Adrenal gland (tissue), 12 donors: ENCODE results near the gene PDE9A. TPM values are rescaled to one million over a fixed set of nuclear protein-coding genes. Genes with fewer than 3 reads are reported as not detected.

Experiments
- DNase-seq, 7 donors: peaks; one replicate each; pipeline ENCODE4 v3.0.0-alpha.2; 2019 to 2020
- H3K27ac ChIP-seq, 5 donors: fragments of 200-600 bp; sonication (generic) in 4 of 5; 1 replicate in 3 of 5; 2 replicates in 2 of 5; pipeline versions ENCODE4 v1.5.1 to v1.8.0; 2016 to 2020; ENCODE audit warnings: mild to moderate bottlenecking in 1 of 5
- H3K27me3 ChIP-seq: fragments of 200-600 bp; 2 replicates; pipeline ENCODE4 v1.8.0; 2021
- H3K36me3 ChIP-seq, 2 donors: fragments of 200-600 bp; replicated peaks in 1 of 2; 1 replicate in 1 of 2; 2 replicates in 1 of 2; pipeline versions ENCODE4 v1.5.1 to v1.8.0; 2018 to 2022
- H3K4me1 ChIP-seq, 2 donors: fragments of 200-600 bp; replicated peaks in 1 of 2; 1 replicate in 1 of 2; 2 replicates in 1 of 2; pipeline versions ENCODE4 v1.5.1 to v1.8.0; 2018 to 2021
- H3K4me3 ChIP-seq, 4 donors: fragments of 200-600 bp; sonication (generic) in 3 of 4; one replicate each; pipeline ENCODE4 v1.5.1; 2016 to 2018
- H3K9me3 ChIP-seq, 3 donors: fragments of 200-600 bp; sonication (generic) in 1 of 3; replicated peaks in 1 of 3; 1 replicate in 2 of 3; 2 replicates in 1 of 3; pipeline versions ENCODE4 v1.5.1 to v1.8.0; 2016 to 2021
- POLR2A ChIP-seq, 2 donors: fragments of 450-650 bp; IDR thresholded peaks; one replicate each; pipeline ENCODE4 v1.6.1; 2017; ENCODE audit warnings: antibody characterized with exemption in 2 of 2, mild to moderate bottlenecking in 2 of 2, moderate library complexity in 1 of 2
- WGBS, 4 donors: extraction: QIAGEN DNeasy Blood & Tissue Kit in 2 of 4; methylation state at CpG; one replicate each; pipeline versions ENCODE4 v1.1.5 to v1.1.7; 2013 to 2017; 5-methylcytosine and 5-hydroxymethylcytosine counted together
- intact Hi-C, 2 donors: fragments of 100-400 bp; cut with DNase I; formaldehyde crosslinking; loops; one replicate each; pipeline versions ENCODE4 v1.14.1 to v1.15.0; 2022 to 2023
- polyA plus RNA-seq, 3 donors: library from polyadenylated mRNA; stranded (reverse); fragments of 200-250 nt in 2 of 3; fragments of 350-450 nt in 1 of 3; fragmentation: Illumina TruSeq in 1 of 3; extraction: RNeasy Lipid Tissue Mini Kit (QIAGEN cat#74804) in 1 of 3; gene quantifications; one replicate each; pipeline ENCODE4 v1.2.3, GENCODE V29; 2013 to 2014
- total RNA-seq, 9 donors: library from RNA; depleted of rRNA in 4 of 9; stranded (reverse); fragments of >200 nt in 4 of 9; fragments of 120-200 nt in 1 of 9; fragmentation: NEBNext Ultra II Directional in 1 of 9; extraction: Animal tissue kit (Norgen Biotek cat#: 25700) in 1 of 9; gene quantifications; one replicate each; pipeline versions ENCODE4 v1.1.0 to v1.2.4, GENCODE V29; 2013 to 2023
- TF ChIP-seq, protein P1 (sequence below), 6 experiments: fragments of 450-650 bp in 4 of 6; fragments of 200-600 bp in 2 of 6; sonication (generic) in 1 of 6; IDR thresholded peaks; 1 replicate in 5 of 6; 2 replicates in 1 of 6; pipeline versions ENCODE4 v1.5.1 to v1.8.0; 2016 to 2021; ENCODE audit warnings: antibody characterized with exemption in 6 of 6, mild to moderate bottlenecking in 2 of 6, moderate library complexity in 1 of 6
- donor health status: healthy with polysubstance abuse.
- donor health status: Bipolar disorder and iron deficiency.
- donor health status: DM: yes; HTN: yes; CAD: no.
- donor health status: DM: no; HTN: no; CAD: no.
- donor health status: DM: no; HTN: no; CAD: no.
- donor health status: DM: yes; HTN: yes; CAD: no.

Gene PDE9A
- total and polyA plus RNA-seq, 12 donors, result 4.6 to 58.1 (median 19.5) TPM

- Histone ChIP-seq H3K4me3 (no peak overlapping the region), H3K4me1 (peaks cover 0 to 9% of the 10 kb centered on the region in 2 donors), H3K36me3 (no peaks in the 10 kb centered on the region), H3K27me3 (no peaks in the 10 kb centered on the region), H3K9me3 (no peaks in the 10 kb centered on the region), H3K27ac (no peak overlapping the region)
- intact Hi-C loops, result no loop called here
- no peak for DNase-seq
- 92 to 98% (median 96%) methylated on average over 23 to 24 of the region's 24 CpGs for WGBS, 4 donors
- TF ChIP-seq, protein P1, sequence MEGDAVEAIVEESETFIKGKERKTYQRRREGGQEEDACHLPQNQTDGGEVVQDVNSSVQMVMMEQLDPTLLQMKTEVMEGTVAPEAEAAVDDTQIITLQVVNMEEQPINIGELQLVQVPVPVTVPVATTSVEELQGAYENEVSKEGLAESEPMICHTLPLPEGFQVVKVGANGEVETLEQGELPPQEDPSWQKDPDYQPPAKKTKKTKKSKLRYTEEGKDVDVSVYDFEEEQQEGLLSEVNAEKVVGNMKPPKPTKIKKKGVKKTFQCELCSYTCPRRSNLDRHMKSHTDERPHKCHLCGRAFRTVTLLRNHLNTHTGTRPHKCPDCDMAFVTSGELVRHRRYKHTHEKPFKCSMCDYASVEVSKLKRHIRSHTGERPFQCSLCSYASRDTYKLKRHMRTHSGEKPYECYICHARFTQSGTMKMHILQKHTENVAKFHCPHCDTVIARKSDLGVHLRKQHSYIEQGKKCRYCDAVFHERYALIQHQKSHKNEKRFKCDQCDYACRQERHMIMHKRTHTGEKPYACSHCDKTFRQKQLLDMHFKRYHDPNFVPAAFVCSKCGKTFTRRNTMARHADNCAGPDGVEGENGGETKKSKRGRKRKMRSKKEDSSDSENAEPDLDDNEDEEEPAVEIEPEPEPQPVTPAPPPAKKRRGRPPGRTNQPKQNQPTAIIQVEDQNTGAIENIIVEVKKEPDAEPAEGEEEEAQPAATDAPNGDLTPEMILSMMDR (IDR thresholded peaks at IDR 0.05), result no peak
- no peak for TF ChIP-seq POLR2A (IDR thresholded peaks at IDR 0.05)
Measured at GRCh38 chr21:42692688-42693087, 39.3 kb downstream of the PDE9A start.

DNA sequence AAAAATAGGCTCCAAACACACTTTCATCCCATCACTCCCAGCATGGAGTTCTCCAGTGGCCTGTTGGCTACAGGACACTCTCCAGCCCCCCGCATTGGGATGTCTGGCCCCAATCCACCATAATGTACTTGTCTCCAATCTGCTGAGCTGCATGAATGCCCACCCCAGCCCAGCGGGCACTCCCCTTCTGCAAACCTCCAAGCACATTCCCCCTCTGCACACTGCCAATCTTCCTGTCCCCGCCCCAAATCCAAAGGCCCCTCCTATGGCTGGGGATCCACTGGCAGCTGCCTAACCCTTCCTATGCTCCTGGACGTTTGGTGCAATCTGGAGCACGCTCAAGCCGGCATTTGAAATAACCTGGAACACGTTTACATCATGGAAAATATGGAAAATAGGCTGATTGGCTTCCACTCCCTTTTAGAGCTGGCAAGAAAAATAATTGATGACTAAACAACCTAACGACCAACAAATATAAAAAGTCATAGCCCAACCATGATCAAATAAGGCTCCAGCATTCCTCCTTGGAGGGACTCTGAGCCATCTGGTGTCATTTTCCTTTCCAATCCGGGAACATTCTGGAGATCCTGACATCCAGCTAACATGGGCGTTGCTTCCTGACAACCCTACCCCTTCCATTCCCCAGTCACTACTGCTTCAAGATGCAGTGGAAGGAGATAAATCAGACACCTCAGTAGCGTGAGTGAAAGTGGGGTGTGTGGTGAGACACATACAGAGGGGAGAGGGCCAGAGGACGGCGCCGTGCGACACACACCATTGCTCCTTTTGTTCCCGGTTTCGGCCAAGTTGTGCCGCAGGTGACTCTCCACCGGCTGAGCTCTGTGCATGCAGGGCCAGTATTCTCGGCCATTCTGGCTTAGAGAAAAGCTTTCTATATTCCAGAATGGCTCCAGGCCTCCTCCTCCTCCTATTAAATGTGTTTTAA, 41.6 kb downstream of the PDE9A start:
- Histone ChIP-seq H3K4me3 (no peak overlapping the region), H3K27me3 (no peaks in the 10 kb centered on the region), H3K9me3 (no peaks in the 10 kb centered on the region), H3K4me1 (peaks cover 0 to 9% of the 10 kb centered on the region in 2 donors), H3K36me3 (no peaks in the 10 kb centered on the region), H3K27ac (no peak overlapping the region)
- 88 to 89% (median 89%) methylated on average over 20 of the region's 20 CpGs for WGBS, 4 donors
- intact Hi-C loops, result no loop called here
- TF ChIP-seq POLR2A (IDR thresholded peaks at IDR 0.05), result no peak
- TF ChIP-seq, protein P1 (IDR thresholded peaks at IDR 0.05), result no peak
- no peak for DNase-seq

DNA sequence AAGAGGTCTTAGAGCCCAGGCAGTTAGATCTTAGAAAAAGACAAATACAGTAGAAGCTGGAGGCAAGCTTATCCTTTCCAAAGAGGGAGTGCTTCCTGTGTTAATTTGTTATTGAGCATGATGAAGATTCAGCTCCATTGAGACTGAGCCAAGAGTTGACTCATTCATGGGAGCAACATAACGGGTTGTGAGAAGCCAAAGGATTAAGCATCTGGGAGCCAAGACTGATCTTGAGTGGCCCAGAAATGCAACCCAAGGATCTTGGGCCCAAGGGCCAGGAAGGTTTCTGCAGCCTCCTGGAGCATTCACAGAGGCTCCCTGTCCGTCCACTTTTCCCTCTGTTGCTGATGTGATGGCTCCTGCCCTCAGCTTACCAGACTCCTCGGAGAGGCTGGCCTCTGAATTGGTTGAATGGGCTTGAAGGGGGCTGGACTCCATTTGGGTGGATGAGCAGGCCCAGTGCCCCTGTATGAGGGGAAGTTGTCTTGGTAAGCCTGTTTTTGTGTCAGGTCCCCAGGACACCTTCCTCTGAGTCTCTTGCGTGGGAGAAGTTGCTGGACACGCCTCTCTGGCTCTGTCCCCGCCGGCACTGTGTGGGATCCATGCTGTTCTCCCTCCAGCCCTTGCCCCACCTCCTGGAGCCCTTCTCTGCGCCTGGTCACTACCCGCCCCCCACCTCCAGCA, 42.4 kb downstream of the PDE9A start:
- Histone ChIP-seq H3K27me3 (no peaks in the 10 kb centered on the region), H3K4me3 (no peak overlapping the region), H3K4me1 (peaks cover 0 to 9% of the 10 kb centered on the region in 2 donors), H3K27ac (no peak overlapping the region), H3K9me3 (no peaks in the 10 kb centered on the region), H3K36me3 (no peaks in the 10 kb centered on the region)
- TF ChIP-seq POLR2A (IDR thresholded peaks at IDR 0.05), result no peak
- TF ChIP-seq, protein P1 (IDR thresholded peaks at IDR 0.05), result no peak
- WGBS, 4 donors, result 78 to 85% (median 81%) methylated on average over 8 to 9 of the region's 9 CpGs
- intact Hi-C loops, result no loop called here
- peak in 5 of 7 donors; percentile 60 to 78 (median 65) for DNase-seq

- H3K4me1 ChIP-seq, result peaks cover 0 to 9% of the 10 kb centered on the region in 2 donors
- intact Hi-C loops, result no loop called here
- no peak for DNase-seq
- no peak overlapping the region for H3K4me3 ChIP-seq
- TF ChIP-seq POLR2A (IDR thresholded peaks at IDR 0.05), result no peak
- TF ChIP-seq, protein P1 (IDR thresholded peaks at IDR 0.05), result no peak
- H3K27ac ChIP-seq, result no peak overlapping the region
- no peaks in the 10 kb centered on the region for H3K36me3 ChIP-seq
- whole genome bisulfite sequencing, 4 donors, result 96 to 100% (median 99%) methylated on average over 3 to 9 of the region's 9 CpGs
- H3K27me3 ChIP-seq, result no peaks in the 10 kb centered on the region
- H3K9me3 ChIP-seq, result no peaks in the 10 kb centered on the region
Measured at GRCh38 chr21:42696501-42697040, 43.1 kb downstream of the PDE9A start.
